B cell (primary cell): ENCODE results near the gene PRPF19. TPM values are rescaled to one million over a fixed set of nuclear protein-coding genes. Genes with fewer than 3 reads are reported as not detected.

Source experiments
- ATAC-seq: fragments of 200-7000 bp; cut with Tn5 transposase; one replicate; pipeline ENCODE4 v1.10.0; 2021; ENCODE audit warnings: low read depth, mild to moderate bottlenecking, moderate number of reproducible peaks, moderate library complexity
- CTCF ChIA-PET: fragments of 350-600 bp; sonication (Branson Sonifier 250); formaldehyde crosslinking; loops from one replicate; lab custom pipeline; 2021; ENCODE audit warnings: antibody characterized with exemption, inconsistent platforms; lab: Charles Lee
- POLR2A ChIA-PET: fragments of 350-600 bp; sonication (Branson Sonifier 250); formaldehyde crosslinking; loops from one replicate; lab custom pipeline; 2021; ENCODE audit warnings: antibody characterized with exemption; lab: Charles Lee
- DNase-seq: peaks from one replicate; pipeline ENCODE4 v3.0.0; 2013
- H2AFZ ChIP-seq: 2 replicates; pipeline ENCODE4 v1.6.1; 2012; ENCODE audit warnings: mild to moderate bottlenecking, low read depth, low read length; ENCODE audit not compliant: insufficient read depth, poor library complexity, severe bottlenecking
- H3K27ac ChIP-seq, 2 donors: 1 replicate in 1 of 2; 2 replicates in 1 of 2; pipeline ENCODE4 v1.5.1; 2012 to 2013; ENCODE audit warnings: low read length in 2 of 2, mild to moderate bottlenecking in 2 of 2, moderate library complexity in 1 of 2
- H3K27me3 ChIP-seq, 4 experiments: fragments of 200-600 bp in 1 of 4; sonication (generic) in 1 of 4; replicated peaks in 1 of 4; 1 replicate in 2 of 4; 2 replicates in 2 of 4; pipeline versions ENCODE4 v1.6.1 to v1.7.0; 2013 to 2016; ENCODE audit warnings: low read length in 3 of 4, mild to moderate bottlenecking in 2 of 4, mixed read lengths in 1 of 4, moderate library complexity in 1 of 4; ENCODE audit not compliant: insufficient read depth in 4 of 4, control insufficient read depth in 3 of 4; ENCODE audit errors: control extremely low read depth in 1 of 4
- H3K36me3 ChIP-seq, 2 experiments: replicated peaks in 1 of 2; 1 replicate in 1 of 2; 2 replicates in 1 of 2; pipeline versions ENCODE4 v1.6.1 to v1.7.1; 2013; ENCODE audit warnings: low read length in 1 of 2; ENCODE audit not compliant: insufficient read depth in 2 of 2, control insufficient read depth in 1 of 2; ENCODE audit errors: control extremely low read depth in 1 of 2, extremely low read depth in 1 of 2
- H3K4me1 ChIP-seq, 2 donors: fragments of 200-600 bp in 1 of 2; sonication (generic) in 1 of 2; 1 replicate in 1 of 2; 2 replicates in 1 of 2; pipeline versions ENCODE4 v1.5.1 to v1.6.1; 2013 to 2017; ENCODE audit warnings: low read length in 2 of 2; ENCODE audit not compliant: control insufficient read depth in 2 of 2, insufficient read depth in 2 of 2
- H3K4me2 ChIP-seq: replicated peaks from 2 replicates; pipeline ENCODE3; 2012; ENCODE audit warnings: mild to moderate bottlenecking, low read depth, low read length; ENCODE audit not compliant: poor library complexity, severe bottlenecking
- H3K4me3 ChIP-seq, 5 experiments: fragments of 200-600 bp in 1 of 5; sonication (generic) in 1 of 5; 1 replicate in 3 of 5; 2 replicates in 2 of 5; pipeline versions ENCODE4 v1.5.1 to v1.7.0; 2011 to 2016; ENCODE audit warnings: low read length in 4 of 5, mild to moderate bottlenecking in 4 of 5, low read depth in 2 of 5, control low read depth in 1 of 5, moderate library complexity in 1 of 5; ENCODE audit not compliant: insufficient read depth in 1 of 5; ENCODE audit errors: control extremely low read depth in 1 of 5, extremely low read depth in 1 of 5
- H3K79me2 ChIP-seq: fragments of 200-600 bp; sonication (generic); one replicate; pipeline ENCODE4 v1.6.0; 2016; ENCODE audit warnings: low read length; ENCODE audit not compliant: control insufficient read depth, insufficient read depth
- H3K9ac ChIP-seq: fragments of 200-600 bp; sonication (generic); 2 replicates; pipeline ENCODE4 v1.6.1; 2017; ENCODE audit warnings: mild to moderate bottlenecking, low read length, moderate library complexity
- H3K9me3 ChIP-seq, 3 donors: one replicate each; pipeline versions ENCODE4 v1.6.1 to v1.7.1; 2013; ENCODE audit warnings: low read length in 2 of 3; ENCODE audit not compliant: control insufficient read depth in 2 of 3, insufficient read depth in 1 of 3; ENCODE audit errors: control extremely low read depth in 1 of 3
- H4K20me1 ChIP-seq: 2 replicates; pipeline ENCODE4 v1.6.0; 2012; ENCODE audit warnings: mild to moderate bottlenecking, low read length; ENCODE audit not compliant: insufficient read depth, control insufficient read depth, poor library complexity, severe bottlenecking
- H3K27ac Mint-ChIP-seq: one replicate; pipeline ENCODE4 v1.8.0; 2021; ENCODE audit warnings: mixed read lengths
- H3K27me3 Mint-ChIP-seq: one replicate; pipeline ENCODE4 v1.8.0; 2021; ENCODE audit warnings: mixed read lengths
- H3K4me1 Mint-ChIP-seq: one replicate; pipeline ENCODE4 v1.8.0; 2021; ENCODE audit warnings: mixed read lengths
- H3K4me3 Mint-ChIP-seq: one replicate; pipeline ENCODE4 v1.8.0; 2021; ENCODE audit warnings: mixed read lengths
- H3K9me3 Mint-ChIP-seq: one replicate; pipeline ENCODE4 v1.8.0; 2022; ENCODE audit warnings: mixed read lengths; ENCODE audit not compliant: insufficient read depth
- CTCF ChIP-seq: fragments of 200-600 bp; IDR thresholded peaks from one replicate; pipeline ENCODE4 v1.8.0; 2022; ENCODE audit warnings: antibody characterized with exemption, mild to moderate bottlenecking
- EZH2 ChIP-seq: IDR thresholded peaks from 2 replicates; pipeline ENCODE4 v1.6.1; 2012; ENCODE audit warnings: borderline replicate concordance, low read depth, mild to moderate bottlenecking, moderate library complexity, low read length; ENCODE audit not compliant: insufficient read depth, poor library complexity, severe bottlenecking
- WGBS: methylation state at CpG from one replicate; pipeline ENCODE4 v1.1.5; 2013; ENCODE audit warnings: missing lambda C conversion rate; ENCODE audit not compliant: insufficient coverage; 5-methylcytosine and 5-hydroxymethylcytosine counted together
- intact Hi-C: fragments of 100-400 bp; cut with micrococcal nuclease; formaldehyde crosslinking; loops from one replicate; pipeline ENCODE4 v1.10.0; 2022
- polyA plus RNA-seq: library from polyadenylated mRNA; depleted of rRNA; stranded (reverse); fragments of >200 nt; gene quantifications from 2 replicates; pipeline ENCODE4 v1.2.3, GENCODE V29; 2012
- total RNA-seq, 2 donors: library from RNA; stranded (reverse); fragments of 120-200 nt in 1 of 2; gene quantifications; 1 replicate in 1 of 2; 2 replicates in 1 of 2; pipeline versions ENCODE4 v1.2.3 to v1.2.4, GENCODE V29; 2013 to 2022

The PRPF19 gene
- total and polyA plus RNA-seq, 2 donors (not counting 1 experiment from before 2014, with no cell fraction given), result 41.8 to 89.9 TPM

- H3K36me3 ChIP-seq, result peaks cover 0 to 36% of the 10 kb centered on the region in 2 experiments
- no peak overlapping the region for H3K4me2 ChIP-seq
- DNase-seq (no peak), ATAC-seq (no peak)
- no peak overlapping the region for H3K27ac ChIP-seq
- no peak overlapping the region for H3K4me3 Mint-ChIP-seq
- WGBS, result 92% methylated on average over 14 of the region's 18 CpGs
- TF ChIP-seq EZH2, result no peak
- no peak for TF ChIP-seq CTCF
- no peaks in the 10 kb centered on the region for H3K9me3 ChIP-seq
- no peak overlapping the region for H3K4me3 ChIP-seq
- no peak overlapping the region for H2AFZ ChIP-seq
- H3K4me1 ChIP-seq, result peaks cover 17 to 29% of the 10 kb centered on the region in 2 donors
- H3K79me2 ChIP-seq, result no peaks in the 10 kb centered on the region
- peaks cover 16% of the 10 kb centered on the region for H4K20me1 ChIP-seq
- ChIA-PET CTCF (interaction anchor here (5.7 kb wide), 1 partner anchor 22 kb away, joined by 55 read pairs; the partner anchor contains the start of gene TMEM109), POLR2A (interaction anchor here (11.4 kb wide), 1 partner anchor 20 kb away, joined by 96 read pairs; the partner anchor contains the start of gene TMEM109)
- peak overlapping the region; percentile 60 for H3K27ac Mint-ChIP-seq
- no peaks in the 10 kb centered on the region for H3K27me3 Mint-ChIP-seq
- no peaks in the 10 kb centered on the region for H3K27me3 ChIP-seq
- no peak overlapping the region for H3K9ac ChIP-seq
- H3K4me1 Mint-ChIP-seq, result peaks cover 33% of the 10 kb centered on the region
- intact Hi-C loops, result no loop called here
- H3K9me3 Mint-ChIP-seq, result no peaks in the 10 kb centered on the region
These were observed 30.2 kb upstream of the PRPF19 start for GRCh38 chr11:60936467-60937143.
